GM12892 (cell line): ENCODE measurements around the gene TBC1D4.

Experiments used
- POLR2A ChIP-seq: IDR thresholded peaks from 2 replicates; pipeline ENCODE4 v1.6.1; 2011; ENCODE audit warnings: low read depth, low read length, control low read depth
- POLR2AphosphoS5 ChIP-seq: IDR thresholded peaks from 2 replicates; pipeline ENCODE4 v1.6.1; 2011; ENCODE audit warnings: low read depth, low read length, control low read depth
- TAF1 ChIP-seq: IDR thresholded peaks from 2 replicates; pipeline ENCODE4 v1.6.1; 2011; ENCODE audit warnings: low read depth, mild to moderate bottlenecking, control low read depth, low read length, borderline replicate concordance

- TF ChIP-seq POLR2A (no peak), POLR2AphosphoS5 (no peak), TAF1 (no peak)
Measured at GRCh38 chr13:75391432-75392100, 90.4 kb downstream of the TBC1D4 start.
